Measurements from ENCODE around the gene BCL2L13.
"Not testable (repeated sequence)": the region's sequence is repeated elsewhere in the genome, so short reads cannot be mapped to it uniquely, and the experiment has no call there.

The BCL2L13 gene

GRCh38 chr22:17695986-17696385, 57.4 kb downstream of the BCL2L13 start:
- DNase-seq (ENCODE audit: low read depth), result no peak

- DNase-seq (ENCODE audit: low read depth), result not testable (repeated sequence)
Observed at GRCh38 chr22:17697196-17697595, 58.6 kb downstream of the BCL2L13 start.

- not testable (repeated sequence) for DNase-seq (ENCODE audit: low read depth)
Observed at GRCh38 chr22:17698276-17698675, 59.7 kb downstream of the BCL2L13 start.

DNA sequence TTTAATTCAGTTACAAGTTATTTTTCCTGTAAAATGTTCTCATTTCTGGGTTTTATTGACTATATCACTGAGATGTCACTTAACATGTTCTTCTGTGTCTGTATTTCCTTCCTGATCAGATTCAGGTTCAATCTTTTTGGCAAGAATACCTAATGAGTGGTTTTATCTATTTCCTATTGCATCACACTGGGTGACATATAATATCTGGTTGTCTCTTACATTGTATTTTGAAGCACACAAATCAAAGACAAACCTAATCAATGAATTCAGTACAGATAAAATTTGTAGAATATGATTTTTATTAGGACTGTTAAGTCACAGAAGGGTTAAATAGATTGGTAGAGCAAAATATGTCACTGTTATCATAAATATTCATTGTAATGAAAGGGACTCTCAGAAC, 60.4 kb downstream of the BCL2L13 start:
- DNase-seq (ENCODE audit: low read depth), result no peak

- DNase-seq (ENCODE audit: low read depth), result no peak
Observed at GRCh38 chr22:17699696-17700340, 61.3 kb downstream of the BCL2L13 start.

GRCh38 chr22:17700778-17701177, 62.2 kb downstream of the BCL2L13 start:
- no peak for DNase-seq (ENCODE audit: low read depth)

DNA sequence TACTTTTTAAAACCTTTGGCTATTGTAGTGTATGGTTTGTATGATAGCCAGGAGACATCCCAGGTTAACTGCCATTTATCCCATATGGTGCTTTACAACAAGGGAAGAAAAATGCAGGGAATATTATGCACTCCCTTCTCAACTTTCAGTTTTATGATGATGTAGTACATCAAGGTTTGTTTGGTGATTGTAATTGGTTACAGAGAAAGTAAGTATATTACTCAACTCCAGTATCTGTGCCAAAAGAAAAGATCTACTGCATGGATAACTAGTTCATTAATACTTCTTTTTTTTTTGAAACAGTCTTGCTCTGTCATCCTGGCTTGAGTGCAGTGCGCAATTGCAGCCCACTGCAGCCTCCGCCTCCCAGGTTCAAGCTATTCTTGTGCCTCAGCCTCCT, 65.3 kb downstream of the BCL2L13 start:
- DNase-seq (ENCODE audit: low read depth), result no peak

GRCh38 chr22:17705546-17705945, 67.0 kb downstream of the BCL2L13 start:
- DNase-seq (ENCODE audit: low read depth), result no peak

DNA sequence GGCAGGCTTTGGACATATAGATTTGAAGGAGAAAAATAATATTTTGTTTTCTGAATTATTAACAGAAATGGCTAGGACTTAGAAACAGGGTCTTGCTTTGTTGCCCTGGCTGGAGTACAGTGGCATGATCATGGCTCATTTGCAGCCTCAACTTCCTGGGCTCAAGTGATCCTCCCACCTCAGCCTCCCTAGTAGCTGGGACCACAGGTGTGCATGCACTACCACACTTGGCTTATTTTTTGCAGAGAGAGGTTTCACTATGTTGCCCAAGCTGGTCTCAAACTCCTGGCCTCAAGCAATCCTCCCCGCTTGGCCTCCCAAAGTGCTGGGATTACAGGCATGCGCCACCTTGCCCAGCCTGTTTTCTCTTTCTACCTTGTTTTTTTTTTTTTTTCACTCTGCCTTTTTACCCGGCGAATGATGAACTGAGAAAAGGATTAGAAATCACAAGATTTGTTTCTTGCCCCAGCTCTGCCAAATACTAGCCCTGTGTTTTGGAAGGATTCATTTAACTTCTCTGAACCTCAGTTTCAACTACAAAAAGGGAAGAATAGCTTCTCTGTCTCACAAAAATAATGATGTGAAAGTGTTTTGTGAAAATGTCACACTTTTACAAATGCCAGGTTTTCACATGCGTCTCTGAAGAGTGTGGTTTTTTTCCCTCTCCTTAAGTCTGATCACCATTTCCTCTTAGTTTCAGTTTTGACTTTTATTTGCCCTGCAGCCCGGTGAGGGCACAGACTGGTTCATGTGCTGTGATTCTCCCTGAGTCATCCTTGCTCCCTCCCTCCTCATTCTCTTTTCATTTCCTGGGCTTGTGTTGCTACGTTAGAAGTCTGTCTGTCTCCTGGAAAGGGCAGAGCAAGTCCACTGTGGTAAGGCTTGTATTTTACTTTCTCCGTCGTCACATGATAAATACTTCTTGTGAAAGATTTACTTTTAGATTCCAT, 67.7 kb downstream of the BCL2L13 start:
- DNase-seq (ENCODE audit: low read depth), result no peak

DNA sequence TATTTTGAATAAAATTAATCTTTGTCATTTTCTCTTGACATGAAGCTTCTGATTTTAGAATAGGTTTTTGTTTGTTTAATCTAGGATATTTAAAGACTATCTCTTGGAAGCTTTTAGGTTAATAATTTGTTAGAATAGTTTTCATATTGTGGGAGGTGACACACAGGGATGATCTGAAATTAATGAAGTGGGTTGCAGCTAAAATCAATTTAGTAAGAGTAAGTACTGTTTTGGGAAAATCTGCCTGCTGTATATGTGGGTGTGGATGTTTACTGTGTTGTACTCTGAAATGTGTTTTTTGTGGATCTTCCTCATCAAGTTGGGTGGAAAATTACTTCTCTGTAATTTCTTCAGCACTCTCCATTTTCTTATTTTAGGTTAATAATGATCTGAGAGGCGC, 68.4 kb downstream of the BCL2L13 start:
- no peak for DNase-seq (ENCODE audit: low read depth)

DNA sequence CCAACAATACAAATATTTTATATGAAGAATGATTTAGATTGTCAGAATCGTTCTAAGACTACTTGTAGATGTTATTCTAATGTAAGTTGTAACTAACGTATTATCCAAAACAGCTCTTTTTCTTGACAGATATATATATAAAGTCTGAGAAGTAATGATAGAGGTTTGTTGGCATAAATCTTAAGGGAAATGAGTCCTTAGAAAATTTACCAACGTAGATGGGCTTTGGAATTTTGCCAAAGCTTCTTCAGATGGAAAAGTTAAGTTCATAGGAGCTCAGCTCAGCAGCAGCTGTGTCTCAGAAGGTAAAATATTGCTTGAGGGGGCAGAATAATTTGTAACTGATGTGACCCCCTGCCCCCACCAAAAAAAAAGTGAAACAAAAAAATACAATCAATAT, 69.0 kb downstream of the BCL2L13 start:
- DNase-seq (ENCODE audit: low read depth), result no peak

DNA sequence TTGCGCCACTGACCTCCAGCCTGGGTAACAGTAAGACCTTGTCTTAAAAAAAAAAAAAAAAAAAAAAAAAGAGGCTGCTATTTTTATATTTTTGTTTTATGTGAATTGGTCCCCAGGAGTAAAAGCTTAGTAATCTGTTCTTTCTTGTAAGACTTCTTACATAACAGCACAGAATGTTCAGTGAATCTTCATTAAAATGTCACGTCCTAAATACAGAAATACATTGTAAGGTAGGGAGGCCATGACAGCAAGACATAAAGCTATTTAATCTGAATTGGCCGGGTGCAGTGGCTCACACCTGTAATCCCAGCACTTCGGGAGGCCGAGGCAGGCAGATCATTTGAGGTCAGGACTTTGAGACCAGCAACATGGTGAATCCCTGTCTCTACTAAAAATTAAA, 71.5 kb downstream of the BCL2L13 start:
- DNase-seq (ENCODE audit: low read depth), result no peak

DNA sequence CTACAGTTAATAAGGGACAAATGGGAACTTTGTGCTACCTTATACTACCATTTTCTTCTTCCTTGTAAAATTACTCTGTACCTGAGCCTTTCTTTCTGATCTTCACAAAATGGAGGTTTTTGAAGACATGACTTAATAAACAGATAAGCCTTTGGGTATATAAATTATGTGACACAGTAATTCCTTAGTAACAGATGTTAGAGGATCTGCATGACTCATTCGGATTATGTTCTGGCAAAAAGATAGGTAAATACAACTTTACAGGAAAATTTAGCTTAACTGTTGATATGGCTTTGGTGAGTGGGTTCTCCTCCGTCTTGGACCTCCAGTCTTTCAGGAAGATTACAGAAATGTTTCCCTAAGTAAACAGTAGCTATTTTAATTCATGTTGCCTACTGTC, 73.9 kb downstream of the BCL2L13 start:
- no peak for DNase-seq (ENCODE audit: low read depth)

DNA sequence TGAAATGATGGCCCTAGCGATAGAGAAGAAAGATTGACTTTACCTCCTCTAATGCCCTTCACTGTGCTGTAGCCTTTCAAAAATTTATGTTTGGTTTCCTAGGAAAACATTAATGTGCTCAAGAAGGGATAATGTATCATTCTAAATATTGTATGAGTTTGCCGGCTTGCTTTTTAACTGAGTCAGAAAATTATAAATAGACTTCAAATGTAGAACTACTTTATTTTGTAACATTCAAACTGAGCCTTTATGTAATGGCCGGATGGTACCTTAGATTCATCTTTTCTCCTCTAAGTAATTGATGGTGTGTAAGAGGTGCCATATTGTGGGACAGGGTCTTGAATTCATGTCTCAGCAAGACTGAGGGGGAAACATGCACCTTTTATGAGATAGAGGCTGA, 78.0 kb downstream of the BCL2L13 start:
- DNase-seq (ENCODE audit: low read depth), result no peak

DNA sequence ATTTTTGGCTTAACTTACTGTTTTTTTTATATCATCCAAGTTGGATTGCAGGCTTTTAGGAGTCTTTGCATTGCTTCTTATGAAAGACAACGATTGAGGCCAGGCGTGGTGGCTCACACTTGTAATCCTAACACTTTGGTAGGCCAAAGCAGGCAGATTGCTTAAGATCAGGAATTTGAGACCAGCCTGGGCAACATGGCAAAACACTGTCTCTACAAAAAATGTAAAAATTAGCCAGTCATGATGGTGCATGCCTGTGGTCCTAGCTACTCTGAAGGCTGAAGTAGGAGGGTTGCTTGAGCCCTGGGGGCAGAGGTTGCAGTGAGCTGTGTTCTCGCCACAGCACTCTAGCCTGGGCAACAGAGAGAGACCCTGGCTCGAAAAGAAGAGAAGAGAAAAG, 79.2 kb downstream of the BCL2L13 start:
- no peak for DNase-seq (ENCODE audit: low read depth)

DNA sequence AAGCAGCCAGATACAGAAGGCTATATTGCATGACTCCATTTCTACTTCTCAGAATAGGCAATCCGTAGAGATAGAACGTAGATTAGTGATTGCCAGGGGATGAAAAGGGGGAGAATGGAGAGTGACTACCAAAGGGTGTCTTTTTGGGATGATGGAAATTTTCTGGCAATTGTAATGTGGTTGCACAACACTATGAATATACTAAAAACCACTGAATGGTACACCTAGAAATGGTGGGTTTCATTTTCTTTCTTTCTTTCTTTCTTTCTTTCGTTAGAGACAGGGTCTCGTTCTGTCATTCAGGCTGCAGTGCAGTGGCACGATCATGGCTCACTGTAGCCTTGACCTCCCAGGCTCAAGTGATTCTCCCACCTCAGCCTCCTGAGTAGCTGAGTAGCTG, 81.4 kb downstream of the BCL2L13 start:
- DNase-seq (ENCODE audit: low read depth), result no peak

- no peak for DNase-seq (ENCODE audit: low read depth)
Observed at GRCh38 chr22:17724241-17724640, 85.7 kb downstream of the BCL2L13 start.

GRCh38 chr22:17724678-17725499, 86.3 kb downstream of the BCL2L13 start:
- DNase-seq (ENCODE audit: low read depth), result no peak

- no peak for DNase-seq (ENCODE audit: low read depth)
Observed at GRCh38 chr22:17725500-17725796, 86.9 kb downstream of the BCL2L13 start.

DNA sequence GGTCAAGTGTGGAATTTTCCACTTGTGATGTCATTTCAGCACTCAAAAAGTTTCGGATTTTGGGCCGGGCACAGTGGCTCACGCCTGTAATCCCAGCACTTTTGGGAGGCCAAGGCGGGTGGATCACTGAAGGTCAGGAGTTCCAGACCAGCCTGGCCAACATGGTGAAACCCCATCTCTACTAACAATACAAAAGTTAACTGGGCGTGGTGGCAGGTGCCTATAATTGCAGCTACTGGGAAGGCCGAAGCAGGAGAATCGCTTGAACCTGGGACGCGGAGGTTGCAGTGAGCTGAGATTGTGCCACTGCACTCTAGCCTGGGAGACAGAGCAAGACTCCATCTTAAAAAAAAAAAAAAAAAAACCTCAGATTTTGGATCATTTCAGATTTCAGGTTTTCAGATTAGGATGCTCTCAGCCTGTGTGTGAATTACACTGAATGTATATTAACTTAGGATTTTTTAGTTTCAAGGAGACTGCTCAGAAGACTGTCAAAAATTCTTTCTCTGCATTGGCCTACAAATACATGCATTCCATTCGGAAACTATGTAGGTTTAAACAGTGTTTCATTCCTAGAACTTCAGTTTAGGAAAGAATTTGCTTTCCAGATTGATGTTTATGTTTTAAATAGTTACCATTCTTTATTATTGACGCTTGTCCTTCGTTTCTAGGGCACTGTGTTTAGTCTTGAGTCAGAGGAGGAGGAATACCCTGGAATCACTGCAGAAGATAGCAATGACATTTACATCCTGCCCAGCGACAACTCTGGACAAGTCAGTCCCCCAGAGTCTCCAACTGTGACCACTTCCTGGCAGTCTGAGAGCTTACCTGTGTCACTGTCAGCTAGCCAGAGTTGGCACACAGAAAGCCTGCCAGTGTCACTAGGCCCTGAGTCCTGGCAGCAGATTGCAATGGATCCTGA, 87.7 kb downstream of the BCL2L13 start:
- DNase-seq (ENCODE audit: low read depth), result no peak
